Measurements from ENCODE around the gene PAXX. TPM values are rescaled to one million over a fixed set of nuclear protein-coding genes. Genes with fewer than 3 reads are reported as not detected.

Gene PAXX
- total RNA-seq, 1 donor from 2014 or later, result 51.2 TPM

DNA sequence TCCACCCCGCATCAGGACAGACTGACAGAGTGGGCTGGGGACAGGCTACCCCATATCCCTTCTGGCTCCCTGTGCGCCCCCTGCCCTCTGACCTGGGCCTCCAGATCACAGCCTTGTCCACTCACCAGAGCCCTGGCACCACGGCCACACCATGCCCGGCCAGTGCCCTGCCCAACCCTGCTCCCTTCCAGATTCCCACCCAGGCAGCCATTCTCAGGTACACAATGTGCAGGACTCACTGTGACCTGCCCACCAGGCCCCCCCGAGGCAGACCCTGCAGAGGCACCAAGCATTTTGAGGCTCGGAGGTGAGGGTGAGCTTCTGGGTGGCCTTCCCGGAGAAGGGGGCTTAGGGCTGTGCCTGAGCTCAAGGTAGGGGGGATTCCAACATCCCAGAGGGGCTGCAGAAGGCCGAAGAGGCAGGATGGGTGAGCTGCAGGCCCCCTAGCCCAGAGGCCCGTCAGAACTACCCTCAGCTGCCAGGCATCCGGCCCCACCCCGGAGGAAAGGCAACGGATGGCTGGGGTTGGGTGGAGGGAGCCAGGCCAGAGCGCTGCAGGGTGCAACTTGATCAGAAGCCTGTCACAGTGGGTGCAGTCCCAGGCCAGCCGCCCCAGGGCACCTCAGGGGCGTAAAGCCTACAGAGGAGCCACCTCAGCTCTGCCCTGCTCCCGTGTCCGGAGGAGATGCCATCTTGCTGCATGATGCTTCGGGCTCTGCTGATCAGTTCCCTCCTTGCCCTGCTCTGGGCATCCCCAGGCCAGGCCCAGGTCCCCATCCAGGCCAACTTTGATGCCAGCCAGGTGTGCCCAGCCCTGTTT lies 9.8 kb upstream of the PAXX start, which contains the start of gene LCNL1:
TSS of gene LCNL1 (plus strand) at position 762 of the 820 bp plus-strand sequence. CDS start 594 bp downstream, outside the sequence.
- DNase-seq (ENCODE audit: low spot score), result no peak

GRCh38 chr9:136983167-136983566 lies 9.1 kb upstream of the PAXX start:
- DNase-seq (ENCODE audit: low spot score), result no peak

DNA sequence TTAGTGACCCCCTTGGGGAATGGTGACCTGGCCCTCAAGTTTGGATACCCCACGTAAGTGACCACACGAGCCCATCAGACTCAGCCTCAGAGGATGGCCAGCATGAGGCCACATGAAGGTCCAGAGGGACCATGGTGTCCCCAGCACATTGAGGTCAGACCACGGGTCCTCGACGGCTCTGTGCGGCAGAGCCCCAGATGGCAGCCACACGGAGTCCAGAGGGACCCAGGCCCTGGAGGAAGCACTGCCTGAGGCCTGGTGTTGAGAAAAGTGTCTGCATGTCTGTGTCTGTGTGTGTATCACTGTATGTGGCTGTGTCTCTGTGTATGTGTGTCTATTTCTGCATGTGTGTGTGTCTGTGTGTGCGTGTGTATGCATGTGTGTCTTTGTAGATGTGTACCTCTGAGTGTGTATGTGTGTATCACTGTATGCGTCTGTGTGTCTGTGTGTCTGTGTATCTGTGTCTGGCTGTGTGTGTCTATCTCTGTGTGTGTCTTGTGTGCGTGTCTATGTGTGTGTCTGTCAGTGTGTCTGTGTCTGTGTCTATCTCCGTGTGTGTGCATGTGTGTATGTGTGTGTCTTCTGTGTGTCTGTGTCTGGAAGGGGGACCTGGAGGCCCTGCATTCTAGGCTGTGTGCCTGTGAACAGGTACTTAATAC lies 8.4 kb upstream of the PAXX start:
- no peak for DNase-seq (ENCODE audit: low spot score)

DNA sequence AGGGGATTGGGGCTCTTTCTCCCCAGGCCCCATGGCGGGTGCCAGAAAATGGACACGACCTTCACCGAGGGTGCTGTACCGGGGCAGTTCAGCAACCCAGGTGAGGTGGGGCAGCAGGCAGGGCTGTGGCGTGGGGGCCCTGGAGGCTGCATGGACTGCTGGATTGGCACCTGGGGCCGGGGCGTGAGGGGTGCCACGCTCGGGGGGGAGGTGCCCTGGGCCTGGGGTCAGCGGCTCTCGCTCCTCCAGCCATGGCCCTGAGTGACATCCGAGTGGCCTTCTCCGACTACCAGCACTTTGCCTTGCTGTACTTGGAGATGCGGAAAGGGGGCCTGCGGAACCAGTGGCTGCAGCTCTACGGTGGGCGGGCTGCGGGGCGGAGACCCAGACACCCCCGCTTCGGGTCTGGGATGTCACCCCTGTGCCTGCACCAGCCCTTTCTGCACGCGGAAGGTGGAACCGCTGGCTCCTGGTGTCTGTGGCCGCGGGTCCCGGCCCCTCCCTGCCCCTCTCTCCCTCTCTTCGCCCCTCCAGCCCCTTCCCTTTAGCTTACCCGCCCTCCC lies 7.7 kb upstream of the PAXX start:
- no peak for DNase-seq (ENCODE audit: low spot score)

GRCh38 chr9:136985027-136985602 lies 7.1 kb upstream of the PAXX start:
- DNase-seq (ENCODE audit: low spot score), result no peak

DNA sequence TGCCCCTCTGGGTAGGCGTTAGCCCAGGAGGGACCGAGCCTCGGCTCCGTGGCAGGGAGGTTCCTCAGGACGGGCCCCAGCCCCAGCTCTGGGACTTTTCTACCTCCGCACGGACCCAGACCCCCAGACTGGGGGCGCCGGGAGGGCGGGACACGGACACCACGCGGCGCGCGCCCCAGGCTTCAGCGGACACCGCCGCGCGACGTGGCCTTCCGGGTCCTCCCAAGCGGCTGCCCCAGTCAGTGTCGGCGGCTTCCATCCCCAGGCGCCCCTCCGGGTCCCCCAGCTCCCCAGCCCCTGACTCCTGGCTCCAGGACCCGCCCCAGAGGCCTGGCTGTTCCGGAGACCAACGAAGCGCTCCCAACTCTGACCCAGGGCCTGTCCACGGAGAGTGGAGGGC lies 6.4 kb upstream of the PAXX start:
- DNase-seq (ENCODE audit: low spot score), result no peak

- DNase-seq (ENCODE audit: low spot score), result no peak
Measured at GRCh38 chr9:136988872-136989271, 3.4 kb upstream of the PAXX start.

GRCh38 chr9:136990242-136990911 lies 1.8 kb upstream of the PAXX start:
- DNase-seq (ENCODE audit: low spot score), result no peak

DNA sequence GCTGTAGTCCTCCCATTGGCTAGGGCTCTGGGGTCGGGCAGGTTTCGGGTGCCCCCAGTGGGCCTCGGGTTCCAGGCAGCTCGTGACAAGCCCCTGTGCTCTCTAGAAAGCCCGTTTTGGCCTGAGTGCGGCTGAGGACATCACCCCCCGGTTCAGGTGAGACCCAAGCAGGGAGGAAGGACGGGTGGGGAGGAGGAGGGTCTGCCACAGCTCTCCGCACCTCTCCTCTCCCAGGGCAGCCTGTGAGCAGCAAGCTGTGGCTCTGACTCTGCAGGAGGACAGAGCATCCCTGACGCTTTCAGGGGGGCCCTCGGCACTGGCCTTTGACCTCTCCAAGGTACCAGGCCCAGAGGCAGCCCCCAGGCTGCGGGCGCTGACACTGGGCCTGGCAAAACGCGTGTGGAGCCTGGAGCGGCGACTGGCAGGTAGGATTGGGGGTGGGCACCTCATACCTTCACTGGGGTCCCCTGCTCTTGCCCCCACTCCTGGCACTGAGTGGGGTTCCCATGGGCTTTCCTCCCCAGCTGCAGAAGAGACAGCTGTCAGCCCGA lies 672 bp downstream of the PAXX start:
- DNase-seq (ENCODE audit: low spot score), result no peak

- no peak for DNase-seq (ENCODE audit: low spot score)
Measured at GRCh38 chr9:136994180-136994887, 2.1 kb downstream of the PAXX start.

DNA sequence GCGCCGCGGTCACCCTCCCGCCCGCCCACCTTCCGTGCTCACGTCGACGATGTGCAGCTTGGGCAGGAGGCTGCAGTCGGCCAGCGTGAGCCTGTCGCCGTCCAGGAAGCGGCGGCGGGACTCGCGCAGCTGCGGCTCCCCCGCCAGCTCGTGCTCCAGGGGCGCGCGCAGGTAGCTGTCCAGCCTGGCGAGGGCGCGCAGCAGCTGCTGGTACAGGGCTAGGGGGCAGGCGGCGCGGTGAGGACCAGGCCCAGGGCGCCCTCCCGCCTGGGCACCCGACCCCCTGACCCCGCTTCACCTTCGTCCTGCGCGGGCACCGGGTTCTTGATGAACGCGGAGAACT lies 2.6 kb downstream of the PAXX start:
- no peak for DNase-seq (ENCODE audit: low spot score)

DNA sequence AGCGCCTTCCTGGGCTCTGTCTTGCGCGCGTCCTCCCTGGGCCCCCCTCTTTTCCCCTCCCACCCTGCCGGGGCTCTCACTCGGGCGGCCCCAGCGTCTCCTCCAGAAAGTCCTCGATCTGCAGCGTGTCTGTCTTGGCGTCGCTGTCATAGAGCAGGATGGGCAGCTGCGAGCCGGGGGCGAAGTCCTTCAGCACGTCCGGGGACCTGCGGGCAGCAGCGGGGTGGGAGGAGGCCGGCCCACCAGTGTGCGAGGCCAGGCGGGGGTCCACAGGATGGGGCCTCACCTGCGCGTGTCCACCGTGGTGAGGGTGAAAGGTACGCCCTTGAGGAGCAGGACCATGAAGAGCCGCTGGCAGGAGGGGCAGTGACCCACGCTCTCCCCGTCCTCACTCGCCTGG lies 3.1 kb downstream of the PAXX start:
- no peak for DNase-seq (ENCODE audit: low spot score)

DNA sequence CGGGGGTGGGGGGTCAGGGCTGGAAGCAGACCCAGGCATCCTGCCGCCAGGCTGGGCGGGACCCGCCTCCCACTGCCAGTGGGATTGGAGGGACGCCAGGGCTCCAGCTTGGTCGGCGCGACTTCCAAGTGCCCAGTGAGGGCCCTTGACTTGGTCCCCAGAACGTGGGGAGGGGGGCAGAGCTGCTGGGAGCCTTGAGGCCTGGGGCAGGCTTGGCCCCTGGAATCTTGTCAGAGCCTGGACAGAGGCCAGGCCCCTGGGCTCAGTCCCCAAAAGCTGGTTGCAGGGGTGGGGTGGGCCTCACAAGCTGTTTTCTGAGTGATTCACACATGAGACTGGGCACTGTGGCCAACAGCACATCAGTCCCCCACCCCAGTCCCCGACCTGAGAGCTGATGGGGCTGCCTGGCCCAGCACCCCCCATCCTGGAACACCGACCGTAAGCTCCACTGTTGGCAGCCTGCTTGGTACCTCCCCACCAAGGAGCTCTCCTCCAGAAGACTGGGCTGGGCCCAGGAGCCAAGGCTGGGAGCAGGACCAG lies 3.6 kb downstream of the PAXX start:
- DNase-seq (ENCODE audit: low spot score), result no peak

DNA sequence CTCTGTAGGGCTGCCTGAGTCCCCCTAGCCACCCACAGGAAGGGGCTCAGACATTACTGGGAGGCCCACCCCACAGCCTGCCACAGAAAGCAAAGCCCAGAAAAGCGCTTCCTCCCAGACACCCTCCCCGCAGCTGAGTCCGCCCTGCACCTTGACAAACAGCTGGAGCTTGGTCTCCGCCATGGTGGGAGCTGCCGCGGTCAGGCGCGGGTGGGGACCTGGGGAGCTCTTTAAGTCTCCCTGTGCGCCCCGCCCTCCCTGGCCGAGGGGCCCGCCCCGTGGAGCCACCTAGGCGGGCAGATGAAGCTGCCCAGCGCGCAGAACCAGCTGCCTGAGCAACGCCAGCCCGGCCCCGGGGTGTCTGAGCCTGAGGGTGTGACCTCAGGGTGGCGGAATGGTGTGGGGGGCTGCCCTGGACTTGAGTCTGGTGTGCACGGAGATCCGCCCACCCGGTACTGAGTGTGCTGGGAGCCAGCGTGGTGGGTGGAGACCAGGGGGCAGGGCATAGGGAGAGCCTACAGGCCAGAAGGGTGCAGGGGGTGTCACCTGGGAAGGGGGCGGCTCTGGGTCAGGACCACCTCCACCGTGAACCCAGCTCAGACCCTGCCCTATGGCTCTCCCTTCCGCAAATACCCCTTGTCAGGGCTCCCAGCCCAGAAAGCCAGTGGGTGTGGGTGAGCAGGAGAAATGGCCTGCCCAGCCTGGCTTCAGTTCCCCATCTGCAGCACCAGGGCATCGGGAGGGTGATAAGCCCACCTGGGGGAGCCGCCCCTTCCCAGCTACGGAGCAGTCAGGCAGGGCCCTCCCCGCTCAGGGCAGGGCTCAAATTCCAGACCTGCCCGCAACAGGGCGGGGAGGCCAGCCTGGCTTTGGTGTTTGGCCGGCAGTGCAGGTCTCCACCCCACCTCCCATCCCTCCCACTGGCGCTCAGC lies 4.4 kb downstream of the PAXX start, which contains the start of gene CLIC3:
TSS of gene CLIC3 (minus strand) at position 208 of the 932 bp plus-strand sequence. CDS start at position 183, 25 bp downstream.
- DNase-seq (ENCODE audit: low spot score), result no peak

- no peak for DNase-seq (ENCODE audit: low spot score)
Measured at GRCh38 chr9:136997371-136997770, 5.1 kb downstream of the PAXX start.

- no peak for DNase-seq (ENCODE audit: low spot score)
Measured at GRCh38 chr9:136997830-136998234, 5.6 kb downstream of the PAXX start.

DNA sequence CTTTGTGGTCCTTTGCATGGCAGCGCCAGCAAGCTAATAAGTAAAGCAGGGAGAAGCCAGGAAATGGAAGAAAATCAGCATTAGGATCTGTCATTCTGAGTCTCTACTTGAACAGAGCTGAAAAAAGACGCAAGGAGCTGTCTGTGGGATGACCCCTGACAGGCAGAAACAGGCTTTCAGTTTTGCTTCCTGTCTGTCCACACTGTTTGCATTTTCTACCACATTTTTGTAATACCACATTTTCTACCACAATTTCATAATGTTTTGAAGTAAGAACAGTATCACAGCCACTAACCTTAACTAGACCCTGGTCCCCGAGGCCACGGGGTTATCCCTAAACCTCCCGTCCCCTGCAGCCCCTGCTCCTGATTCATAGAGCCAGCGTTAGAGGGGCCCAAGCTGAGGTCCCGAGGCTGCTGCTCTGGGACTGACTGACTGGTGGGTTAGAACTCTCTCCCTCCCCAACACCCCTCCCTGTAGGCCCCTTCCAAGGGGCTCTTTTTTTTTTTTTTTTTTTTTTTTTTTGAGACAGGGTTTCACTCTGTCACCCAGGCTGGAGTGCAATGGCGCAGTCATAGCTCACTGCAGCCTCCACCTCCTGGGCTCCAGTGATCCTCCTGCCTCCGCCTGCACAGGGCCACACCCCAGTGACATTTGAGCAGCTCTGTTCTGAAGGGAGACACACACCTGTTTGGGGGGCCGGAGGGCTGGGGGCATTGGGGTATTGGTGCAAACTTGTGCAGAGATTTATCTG lies 8.1 kb downstream of the PAXX start:
- no peak for DNase-seq (ENCODE audit: low spot score)

DNA sequence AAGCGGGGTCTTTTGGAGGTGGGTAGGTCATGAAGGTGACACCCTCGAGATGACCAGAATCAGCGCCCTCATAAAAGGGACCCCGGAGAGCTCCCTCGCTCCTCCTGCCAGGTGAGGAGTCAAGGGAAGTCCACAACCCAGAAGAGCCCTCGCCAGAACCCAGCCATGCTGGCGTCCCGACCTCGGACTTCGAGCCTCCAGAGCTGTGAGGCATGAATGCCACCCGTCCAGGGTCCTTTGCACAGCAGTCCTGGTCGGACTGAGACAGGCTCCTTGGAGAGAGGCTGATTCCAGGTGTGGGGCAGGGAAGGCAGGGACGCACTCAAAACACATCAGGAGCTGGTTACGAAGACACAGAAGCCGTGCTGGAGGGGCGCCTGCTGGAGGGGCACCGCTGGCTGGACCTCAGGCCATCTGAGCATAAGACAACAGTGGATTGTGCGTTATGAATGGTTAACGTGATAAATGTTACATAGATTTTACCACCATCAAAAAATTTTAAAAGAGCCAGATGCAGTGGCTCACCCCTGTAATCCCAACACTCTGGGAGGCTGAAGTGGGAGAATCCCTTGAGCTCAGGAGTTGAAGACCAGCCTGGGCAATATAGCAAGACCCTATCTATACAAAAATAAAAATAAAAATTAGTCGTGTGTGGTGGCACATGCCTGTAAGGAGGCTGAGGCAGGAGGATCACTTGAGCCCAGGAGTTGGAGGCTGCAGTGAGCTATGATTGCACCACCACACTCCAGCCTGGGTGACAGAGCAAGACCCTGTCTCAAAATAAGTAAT lies 9.8 kb downstream of the PAXX start:
- DNase-seq (ENCODE audit: low spot score), result no peak
